GM18873 (cell line): ENCODE measurements around the gene GRIA4.

Experiments used
- ATAC-seq: cut with Tn5 transposase; IDR thresholded peaks from one replicate; pipeline ENCODE4 v1.9.1; 2021; ENCODE audit warnings: mild to moderate bottlenecking, moderate library complexity, moderate number of reproducible peaks; ENCODE audit not compliant: unreplicated experiment, low FRiP score

GRIA4 gene

DNA sequence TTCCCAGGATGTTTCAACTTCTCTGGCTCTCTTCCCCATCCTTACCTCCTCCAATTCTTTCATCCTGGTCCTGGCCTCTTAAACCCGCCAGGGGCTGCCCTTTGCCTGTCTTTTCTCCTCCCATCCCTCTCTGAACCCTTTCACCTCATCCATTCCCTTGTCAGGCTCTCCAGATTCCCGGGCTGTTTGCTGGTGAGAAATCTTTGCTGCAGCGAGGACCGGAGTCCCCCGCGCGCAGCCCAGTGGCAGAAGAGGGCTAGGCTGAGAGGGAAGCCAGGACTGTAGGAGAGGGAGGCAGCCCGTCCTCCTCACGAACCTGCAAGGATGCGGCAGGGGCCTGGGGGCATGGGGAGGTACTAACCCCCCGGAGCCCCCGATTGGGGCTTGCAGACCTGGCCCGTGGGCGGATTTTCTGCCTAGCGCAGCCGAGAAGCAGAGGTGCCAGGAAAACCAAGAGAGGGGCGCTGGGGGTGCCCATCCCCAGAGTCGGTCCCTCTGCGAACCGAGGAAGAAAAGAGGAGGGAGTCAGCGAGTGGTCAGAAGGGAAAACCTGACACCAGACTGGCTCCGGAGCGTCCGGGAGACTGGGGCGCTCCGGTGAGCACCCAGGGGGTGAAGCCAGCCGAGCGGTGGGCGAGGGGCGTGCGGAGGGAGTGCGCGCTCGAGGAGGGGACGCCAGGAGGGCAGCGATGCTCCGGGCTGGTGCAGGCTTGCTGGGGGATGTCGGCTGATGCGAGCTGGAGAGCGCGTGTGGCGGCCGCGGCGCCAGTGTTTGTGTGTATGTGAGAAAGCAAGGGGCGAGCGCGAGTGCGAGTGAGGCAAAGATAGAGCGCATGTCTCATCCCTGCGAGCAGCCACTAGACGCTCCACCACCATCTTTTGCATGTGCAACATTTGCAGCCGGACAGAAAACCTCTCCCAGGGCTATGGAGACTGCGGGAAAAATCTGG, at the start of gene GRIA4:
GRIA4 (plus strand) TSS at position 242 of the 950 bp plus-strand sequence. CDS start 925 bp downstream, outside the sequence.
- ATAC-seq, result no peak

DNA sequence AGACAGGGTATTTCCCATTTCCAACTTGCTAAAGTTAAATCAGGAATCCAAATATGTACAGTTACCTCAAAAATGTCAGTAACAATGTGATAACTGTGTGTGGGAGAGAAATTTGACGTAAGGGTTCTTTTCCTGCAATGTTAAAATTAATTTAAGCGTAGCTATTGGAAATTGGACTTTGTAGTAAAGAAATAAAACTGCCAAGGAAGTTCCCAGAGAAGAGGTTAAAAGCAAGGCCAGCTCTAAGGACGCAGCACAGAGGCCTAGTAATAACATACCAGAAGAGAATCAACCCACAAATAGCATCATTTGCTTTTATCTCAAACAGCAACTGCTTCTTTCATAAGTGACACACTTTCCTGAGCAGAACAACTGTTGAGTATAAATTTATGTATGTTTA, 36.8 kb upstream of the GRIA4 start:
- ATAC-seq, result no peak

DNA sequence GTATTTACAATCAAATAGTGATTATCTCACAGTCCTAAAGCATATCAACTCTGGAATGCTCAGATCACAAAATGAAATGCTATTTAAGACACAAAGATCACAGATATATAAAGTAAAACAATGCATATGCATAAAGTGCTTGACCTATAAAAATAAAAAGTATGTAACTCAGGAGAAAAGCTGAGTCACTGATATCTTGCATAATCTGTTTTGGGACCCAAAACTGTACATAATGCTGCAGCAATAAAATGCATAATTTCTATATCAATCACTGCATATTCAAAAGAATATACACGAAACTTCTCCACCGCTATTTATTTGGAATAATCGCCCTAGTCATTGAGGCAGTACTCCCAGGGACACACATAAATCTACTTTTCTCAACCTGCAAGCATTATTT, 34.9 kb upstream of the GRIA4 start:
- ATAC-seq, result no peak

DNA sequence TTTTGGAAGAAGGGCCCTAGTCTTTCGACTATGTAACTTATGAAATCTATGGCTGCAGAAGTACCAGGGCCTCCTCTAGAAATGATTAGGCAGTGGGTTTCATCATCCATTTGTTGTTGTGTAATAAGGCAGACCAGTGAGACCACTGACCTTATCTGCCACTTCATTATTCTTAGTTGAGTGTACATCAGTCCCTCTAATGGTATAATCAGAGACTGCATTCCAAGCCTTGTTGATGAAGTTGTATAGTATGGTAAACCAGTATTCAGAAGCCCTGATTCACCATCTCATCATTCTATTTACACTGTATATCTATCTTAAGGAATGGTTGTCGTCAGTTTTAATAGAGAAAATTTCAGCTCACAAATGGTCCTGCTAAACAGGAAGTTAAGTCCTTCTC, 32.2 kb upstream of the GRIA4 start:
- no peak for ATAC-seq

DNA sequence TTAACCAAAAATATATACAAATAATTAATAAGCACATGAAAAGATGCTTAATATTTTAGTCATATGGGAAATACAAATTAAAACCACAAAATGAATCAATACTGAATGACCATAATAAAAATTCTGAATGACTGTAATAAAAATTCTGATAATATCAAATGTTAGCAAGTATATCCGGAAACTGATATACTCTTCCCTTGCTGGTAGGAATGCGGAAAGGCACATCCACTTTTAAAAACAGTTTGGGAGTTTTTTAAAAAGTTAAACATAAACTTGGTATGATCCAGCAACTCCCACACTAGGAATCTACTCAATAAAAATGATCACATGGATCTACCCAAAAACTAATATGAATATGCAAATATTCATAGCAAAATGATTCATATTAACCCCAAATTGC, 30.8 kb upstream of the GRIA4 start:
- ATAC-seq, result no peak

DNA sequence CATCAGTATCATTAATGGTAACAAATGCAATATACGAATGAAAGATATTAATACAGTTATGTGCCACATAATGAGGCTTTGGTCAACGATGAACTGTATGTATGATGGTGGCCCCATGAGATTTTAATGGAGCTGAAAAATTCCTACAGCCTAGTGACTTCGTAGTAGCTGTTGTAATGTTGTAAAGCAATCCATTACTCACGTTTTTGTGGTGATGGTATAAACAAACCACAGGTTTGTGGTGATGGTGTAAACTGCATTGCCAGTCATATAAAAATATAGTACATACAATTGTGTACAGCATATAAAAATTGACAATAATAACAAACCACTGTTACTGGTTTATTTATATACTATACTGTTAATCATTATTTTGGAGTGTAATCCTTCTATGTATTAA, 27.4 kb upstream of the GRIA4 start:
- ATAC-seq, result no peak

DNA sequence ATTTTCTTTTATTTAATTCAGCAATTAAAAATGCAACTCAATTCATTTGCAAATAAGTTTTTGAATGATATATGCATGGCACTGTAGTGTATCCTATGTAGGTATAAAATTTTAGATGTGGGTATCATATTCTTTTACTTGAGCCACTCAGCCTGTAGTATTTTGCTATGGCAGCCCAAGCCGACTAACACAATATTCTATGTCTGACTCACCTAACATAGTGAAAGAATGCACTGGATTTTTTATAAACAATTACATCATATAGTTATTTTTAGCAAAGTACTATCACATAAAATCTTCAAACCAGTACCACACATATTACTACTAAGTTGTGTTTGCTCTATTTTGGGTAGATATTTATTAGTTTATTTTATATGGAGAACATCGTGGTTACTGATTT, 21.9 kb upstream of the GRIA4 start:
- ATAC-seq, result no peak

DNA sequence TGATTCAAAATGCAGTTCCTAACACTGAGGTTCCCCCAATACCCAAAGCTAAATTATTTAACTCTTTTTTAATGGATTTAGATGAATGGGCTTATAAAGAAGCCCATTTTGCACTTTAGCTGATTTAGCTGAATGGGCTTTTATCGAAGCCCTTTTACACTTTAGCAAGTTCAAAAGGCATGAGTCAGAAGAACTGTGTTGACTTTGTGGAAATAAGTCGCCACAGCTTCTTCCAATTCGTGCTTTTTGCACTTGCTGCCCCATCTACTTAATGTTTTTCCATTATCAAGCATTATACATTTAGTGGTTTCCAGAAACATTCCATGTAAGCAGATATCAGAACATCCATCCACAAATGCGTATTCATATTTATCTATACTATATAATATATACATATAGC, 20.5 kb upstream of the GRIA4 start:
- ATAC-seq, result no peak

DNA sequence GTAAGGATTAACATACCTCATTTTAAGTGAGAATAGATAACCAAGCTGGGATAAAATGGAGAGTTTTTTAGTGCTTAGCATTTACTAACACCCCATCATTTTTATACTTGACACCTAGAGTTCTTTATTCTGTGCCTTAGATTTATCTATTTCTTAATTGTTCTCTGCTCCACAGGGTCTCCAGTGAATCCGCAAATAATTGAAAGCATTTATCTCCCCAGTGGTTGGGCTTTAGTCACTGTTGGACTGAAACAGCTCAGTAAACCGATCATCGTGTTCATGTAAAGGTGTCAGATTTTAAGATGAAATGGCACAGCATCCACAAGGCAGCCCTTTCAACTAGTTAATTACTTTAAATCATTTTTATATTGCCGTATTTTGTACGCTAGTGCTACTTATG, 17.8 kb upstream of the GRIA4 start:
- no peak for ATAC-seq

DNA sequence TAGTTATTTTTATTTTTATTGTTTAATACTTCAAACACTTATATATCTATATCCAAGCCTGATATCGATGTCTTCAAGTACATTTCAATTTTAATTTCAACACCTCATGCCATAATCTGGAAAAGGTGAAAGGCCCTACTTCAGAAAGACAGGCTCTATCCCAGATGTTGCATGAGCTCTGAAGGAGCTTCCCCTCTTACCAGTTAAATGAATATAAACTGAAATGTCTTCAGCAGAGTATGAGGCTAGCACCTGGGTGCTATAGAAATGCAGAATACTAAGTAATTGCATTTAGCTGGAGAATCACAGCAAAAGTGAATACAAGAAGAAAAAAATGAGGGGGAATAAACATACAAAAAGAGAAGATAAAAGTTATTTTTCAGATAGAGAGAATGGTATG, 11.5 kb upstream of the GRIA4 start:
- no peak for ATAC-seq

DNA sequence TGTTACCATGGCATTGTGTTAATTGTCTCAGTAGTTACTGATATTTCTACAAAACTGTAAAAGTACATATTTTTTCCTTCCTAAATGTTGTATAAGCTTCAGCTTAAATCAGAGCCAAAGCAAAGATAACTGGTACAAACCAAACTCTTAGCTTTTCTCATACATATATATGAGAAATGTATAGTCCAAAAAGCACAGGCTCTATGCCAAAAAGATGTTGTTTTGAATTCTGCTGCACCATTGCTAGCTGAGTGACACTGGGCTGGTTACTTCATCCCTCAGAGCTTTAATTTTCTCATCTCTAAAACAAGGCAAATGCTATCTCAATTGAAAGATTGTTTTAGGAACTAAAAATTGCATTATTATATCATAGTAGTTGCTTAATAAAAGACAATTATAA, 6.7 kb upstream of the GRIA4 start:
- no peak for ATAC-seq

DNA sequence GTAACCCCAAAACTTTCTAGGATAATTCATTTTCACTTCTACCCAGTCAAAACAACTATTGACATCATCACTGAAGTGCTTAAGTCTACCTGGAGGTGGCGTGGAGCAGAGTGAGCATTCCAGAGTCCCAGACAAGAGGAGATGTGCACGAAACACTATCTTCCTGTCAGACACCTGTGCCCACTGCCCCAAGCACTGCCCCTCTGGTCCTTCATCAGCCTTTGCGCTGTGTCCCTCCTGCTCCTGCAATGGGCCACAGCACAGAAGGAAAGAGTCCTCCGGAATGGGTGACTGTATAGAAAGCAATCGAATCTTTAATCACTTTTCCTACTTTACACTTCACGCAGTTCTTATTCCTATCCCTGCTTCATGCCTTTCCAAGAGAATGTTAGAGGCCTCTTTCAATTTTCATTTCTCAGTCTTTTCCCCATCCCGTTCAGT, 512 bp upstream of the GRIA4 start:
- peak; percentile 57 for ATAC-seq

DNA sequence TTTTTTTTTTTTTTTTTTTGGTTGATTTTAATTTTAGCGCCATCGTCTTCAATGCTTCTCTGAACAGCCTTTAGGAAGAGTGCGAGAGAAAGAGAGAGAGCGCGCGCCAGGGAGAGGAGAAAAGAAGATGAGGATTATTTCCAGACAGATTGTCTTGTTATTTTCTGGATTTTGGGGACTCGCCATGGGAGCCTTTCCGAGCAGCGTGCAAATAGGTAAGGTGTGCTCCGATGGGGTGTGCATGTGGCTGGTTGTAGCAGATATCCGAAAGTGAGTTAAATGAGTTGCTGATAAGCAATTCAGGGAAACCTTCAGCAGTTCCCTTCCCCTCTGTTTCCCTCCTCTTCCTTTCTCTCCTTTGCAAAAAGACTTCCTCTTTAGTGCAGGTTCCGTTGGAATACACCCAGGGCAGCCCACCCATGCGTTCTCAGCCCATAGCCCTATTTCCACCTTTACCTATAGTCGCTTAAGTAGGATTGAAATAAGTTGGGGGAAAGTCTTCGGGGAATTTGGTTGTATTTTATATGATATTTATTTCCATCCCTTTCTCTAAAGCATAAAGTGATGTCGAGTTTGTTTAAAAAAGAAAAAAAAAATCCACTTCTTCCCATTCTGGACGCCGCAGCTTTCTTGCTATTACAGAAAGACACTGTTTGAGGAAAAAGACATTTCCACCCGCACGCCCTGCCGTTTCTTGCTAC, 1.1 kb downstream of the GRIA4 start:
- no peak for ATAC-seq

DNA sequence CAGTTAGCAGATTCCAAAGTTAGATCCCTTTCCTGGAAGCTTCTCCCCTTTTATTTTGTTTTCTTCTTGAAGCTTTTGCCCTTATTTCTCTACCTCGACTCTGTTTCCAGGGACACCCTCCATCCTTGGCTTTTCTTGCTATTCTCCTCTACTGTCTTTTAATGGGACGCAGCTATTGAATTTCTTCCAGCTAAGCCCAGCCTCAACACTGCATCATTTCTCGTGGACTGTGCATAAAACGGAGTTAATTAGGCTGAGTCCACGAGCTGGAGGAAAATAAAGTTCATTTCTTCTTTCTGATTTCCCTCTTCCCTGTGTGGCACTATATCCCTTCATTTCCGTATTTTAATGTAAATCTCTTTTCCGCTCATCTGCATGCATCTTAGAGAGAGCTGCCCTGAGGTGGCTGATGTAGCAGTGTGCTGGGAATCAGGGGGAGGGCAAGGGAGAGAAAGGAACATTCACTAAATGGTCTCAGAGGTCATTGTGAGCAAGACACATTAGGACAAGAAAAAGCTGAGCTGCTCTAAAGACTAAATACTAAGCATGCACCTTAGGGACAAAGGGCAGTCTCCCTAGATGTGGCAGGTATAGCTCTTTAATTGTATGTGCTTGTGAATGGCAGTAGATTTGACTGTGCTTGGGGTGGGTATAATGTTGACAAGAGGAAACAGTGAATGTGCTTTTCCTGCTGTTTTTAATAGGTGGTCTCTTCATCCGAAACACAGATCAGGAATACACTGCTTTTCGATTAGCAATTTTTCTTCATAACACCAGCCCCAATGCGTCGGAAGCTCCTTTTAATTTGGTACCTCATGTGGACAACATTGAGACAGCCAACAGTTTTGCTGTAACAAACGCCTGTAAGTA, 1.9 kb downstream of the GRIA4 start:
- ATAC-seq, result no peak

DNA sequence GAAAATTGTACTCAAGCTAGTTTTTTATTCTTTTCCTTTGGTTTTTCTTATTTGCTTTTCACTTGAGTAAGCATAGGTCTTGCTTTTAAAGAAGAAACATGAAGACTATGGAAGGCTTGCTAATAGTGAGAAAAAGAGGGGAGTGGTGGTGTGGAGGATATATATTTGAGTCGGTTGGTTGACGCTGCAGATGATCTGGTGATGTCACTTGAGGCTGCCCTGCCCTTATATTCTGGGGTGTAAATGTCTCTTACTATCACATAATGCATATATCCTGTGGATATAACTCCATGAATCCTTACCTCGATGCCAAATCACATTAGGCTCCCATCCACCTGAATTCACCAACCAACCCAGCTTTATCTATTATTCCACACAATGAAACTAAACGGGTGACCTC, 2.9 kb downstream of the GRIA4 start:
- ATAC-seq, result no peak

DNA sequence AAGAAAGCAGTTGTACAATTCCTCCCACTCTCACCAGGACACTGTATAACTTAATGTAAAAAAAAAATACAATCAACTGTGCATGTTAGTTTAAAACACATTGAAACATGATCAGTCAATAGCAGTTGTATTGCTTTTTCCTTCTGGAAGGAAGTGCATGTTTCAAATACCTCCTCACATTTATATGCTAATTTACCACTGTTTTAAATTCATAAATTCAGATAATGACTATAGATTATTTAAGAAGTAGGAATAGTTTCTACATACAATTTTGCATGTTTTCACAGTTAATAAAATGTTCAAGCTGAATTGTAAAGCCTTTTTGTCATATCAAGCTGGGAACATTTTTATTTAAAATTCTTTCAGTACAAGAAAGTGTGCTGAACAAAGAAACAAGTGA, 3.3 kb downstream of the GRIA4 start:
- ATAC-seq, result no peak

DNA sequence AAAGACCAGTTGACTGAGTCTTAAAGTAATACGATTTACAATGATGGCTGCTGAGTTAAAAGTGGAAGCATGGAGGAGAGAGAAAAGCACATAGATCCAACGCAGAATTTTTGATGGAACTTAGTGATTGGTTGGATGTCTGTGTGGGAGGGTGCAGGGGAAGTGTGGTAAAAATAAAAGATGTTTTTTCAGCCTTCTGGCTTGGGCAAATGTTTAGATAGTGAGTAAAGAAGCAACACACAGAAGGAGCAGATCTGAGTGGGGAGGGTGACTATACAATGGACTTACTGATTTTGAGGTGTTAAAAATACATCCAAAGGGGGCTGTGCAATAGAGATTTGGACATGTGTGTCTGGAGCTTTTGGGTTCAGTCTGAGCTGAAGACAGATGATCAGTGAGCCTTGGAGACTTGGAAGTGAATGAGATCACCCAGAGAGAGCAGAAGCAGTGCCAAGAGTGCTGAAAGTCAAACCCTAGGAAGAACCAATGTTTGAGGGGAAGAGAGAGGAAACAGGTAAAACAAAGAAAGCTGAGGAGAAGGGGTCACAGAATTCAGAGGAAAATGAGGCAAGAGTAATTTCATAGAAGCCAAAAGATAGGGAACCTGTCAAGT, 8.6 kb downstream of the GRIA4 start:
- no peak for ATAC-seq

DNA sequence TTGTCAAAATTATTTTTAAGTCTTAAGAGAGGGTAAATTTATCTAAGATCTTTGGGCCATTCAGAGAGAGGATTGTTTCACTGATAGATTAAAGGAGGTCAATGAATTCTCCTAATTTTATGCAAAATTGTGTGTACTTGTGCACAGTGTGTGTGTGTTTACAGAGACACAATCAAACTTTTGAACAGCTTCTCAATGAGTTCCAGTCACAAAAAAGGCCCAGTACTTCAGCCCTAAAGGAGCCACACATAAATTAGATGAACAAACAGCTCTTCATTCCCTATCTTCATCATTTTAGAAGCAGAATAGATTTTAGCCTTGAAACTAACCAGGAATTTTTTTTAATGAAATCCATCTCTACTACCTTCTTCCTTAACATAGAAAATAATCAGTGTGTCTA, 9.7 kb downstream of the GRIA4 start:
- ATAC-seq, result no peak

DNA sequence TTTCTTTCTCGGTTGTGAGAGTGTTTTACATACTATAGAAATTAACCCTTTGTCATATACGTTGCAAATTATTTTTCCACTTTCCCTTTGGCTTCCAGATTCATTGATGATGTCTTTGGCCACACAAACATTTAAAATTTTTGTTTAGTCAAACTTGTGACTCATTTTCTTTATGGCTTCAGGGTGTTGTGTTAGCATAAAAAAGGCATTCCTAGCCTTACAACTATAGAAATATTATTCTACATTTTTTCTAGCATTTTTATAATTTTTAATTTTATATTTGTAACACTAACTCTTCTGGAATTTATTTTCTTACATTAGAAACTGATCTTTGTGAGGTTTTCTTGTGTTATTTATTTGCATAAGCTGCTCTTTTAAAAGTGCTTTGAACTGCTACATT, 12.1 kb downstream of the GRIA4 start:
- ATAC-seq, result no peak

DNA sequence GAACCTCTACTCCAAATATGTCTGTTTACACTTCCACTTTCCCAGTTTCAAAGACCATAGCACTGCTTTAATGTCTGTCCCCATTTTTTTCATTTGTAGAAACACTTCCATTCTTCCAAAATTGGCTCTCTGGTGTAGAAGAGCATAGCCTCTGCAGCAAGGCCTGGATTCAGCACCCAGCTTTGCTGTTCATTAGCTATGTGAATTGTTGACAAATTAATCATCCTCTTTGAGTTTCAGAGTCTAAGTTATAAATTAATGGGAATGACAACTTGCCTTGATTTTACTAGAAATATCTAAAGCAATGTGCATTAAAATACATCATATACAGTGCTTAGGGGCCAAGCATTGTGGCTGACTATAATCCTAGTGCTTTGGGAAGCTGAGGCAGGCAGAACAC, 22.4 kb downstream of the GRIA4 start:
- ATAC-seq, result no peak
